Peyer's patch (tissue), 4 donors: Measurements from ENCODE around the gene CNOT10. TPM values are rescaled to one million over a fixed set of nuclear protein-coding genes. Genes with fewer than 3 reads are reported as not detected.
"Not testable (repeated sequence)": the region's sequence is repeated elsewhere in the genome, so short reads cannot be mapped to it uniquely, and the experiment has no call there.

ENCODE experiments used
- DNase-seq, 3 donors: peaks; one replicate each; pipeline ENCODE4 v3.0.0-alpha.2; 2017 to 2019
- H3K27ac ChIP-seq, 4 donors: fragments of 200-600 bp; sonication (generic); one replicate each; pipeline ENCODE4 v1.5.1; 2016 to 2019
- H3K27me3 ChIP-seq, 2 donors: fragments of 200-600 bp; sonication (generic); one replicate each; pipeline ENCODE4 v1.5.1; 2019
- H3K36me3 ChIP-seq, 3 donors: fragments of 200-600 bp; sonication (generic); one replicate each; pipeline ENCODE4 v1.5.1; 2016 to 2019
- H3K4me1 ChIP-seq, 4 donors: fragments of 200-600 bp; sonication (generic); one replicate each; pipeline ENCODE4 v1.5.1; 2016 to 2019
- H3K4me3 ChIP-seq, 4 donors: fragments of 200-600 bp; sonication (generic); 1 replicate in 3 of 4; 2 replicates in 1 of 4; pipeline ENCODE4 v1.5.1; 2016 to 2019; ENCODE audit warnings: mild to moderate bottlenecking in 1 of 4
- H3K9me3 ChIP-seq, 4 donors: fragments of 200-600 bp; sonication (generic); one replicate each; pipeline ENCODE4 v1.5.1; 2016 to 2019; ENCODE audit warnings: mild to moderate bottlenecking in 1 of 4
- CTCF ChIP-seq, 6 experiments: fragments of 450-650 bp in 4 of 6; fragments of 200-600 bp in 2 of 6; sonication (generic) in 1 of 6; IDR thresholded peaks; one replicate each; pipeline ENCODE4 v1.5.1; 2017 to 2019; ENCODE audit warnings: antibody characterized with exemption in 6 of 6, mild to moderate bottlenecking in 3 of 6, moderate library complexity in 1 of 6
- POLR2A ChIP-seq, 2 donors: fragments of 450-650 bp; IDR thresholded peaks; one replicate each; pipeline ENCODE4 v1.5.1; 2017; ENCODE audit warnings: antibody characterized with exemption in 2 of 2, mild to moderate bottlenecking in 2 of 2, moderate library complexity in 2 of 2
- total RNA-seq, 4 donors: library from RNA; depleted of rRNA; stranded (reverse); fragments of >200 nt; gene quantifications; one replicate each; pipeline ENCODE4 v1.1.0, GENCODE V29; 2016

The CNOT10 gene
- total RNA-seq, 4 donors from 2014 or later, result 22.8 to 46.3 (median 31.5) TPM

GRCh38 chr3:32664630-32665075, 20.3 kb upstream of the CNOT10 start:
- peak; percentile 12 to 70 (median 62) for TF ChIP-seq CTCF (IDR thresholded peaks at IDR 0.05)
- not testable (repeated sequence) for H3K9me3 ChIP-seq, H3K4me3 ChIP-seq, H3K27me3 ChIP-seq, H3K36me3 ChIP-seq, DNase-seq, H3K27ac ChIP-seq, H3K4me1 ChIP-seq

GRCh38 chr3:32667072-32667582, 17.9 kb upstream of the CNOT10 start:
- Histone ChIP-seq H3K9me3 (no peaks in the 10 kb centered on the region), H3K4me3 (no peak overlapping the region), H3K27me3 (no peaks in the 10 kb centered on the region), H3K4me1 (no peaks in the 10 kb centered on the region), H3K27ac (no peak overlapping the region), H3K36me3 (no peaks in the 10 kb centered on the region)
- no peak for DNase-seq
- TF ChIP-seq POLR2A (IDR thresholded peaks at IDR 0.05) (no peak), CTCF (IDR thresholded peaks at IDR 0.05) (no peak)

- DNase-seq, H3K9me3 ChIP-seq, H3K27ac ChIP-seq, H3K36me3 ChIP-seq, H3K4me3 ChIP-seq, H3K27me3 ChIP-seq, H3K4me1 ChIP-seq: not testable (repeated sequence)
Measured at GRCh38 chr3:32669226-32669625, 15.8 kb upstream of the CNOT10 start.

GRCh38 chr3:32673730-32674129, 11.3 kb upstream of the CNOT10 start:
- not testable (repeated sequence) for H3K4me3 ChIP-seq, H3K36me3 ChIP-seq, H3K4me1 ChIP-seq, H3K27me3 ChIP-seq, H3K27ac ChIP-seq, DNase-seq, H3K9me3 ChIP-seq

GRCh38 chr3:32675164-32675563, 9.8 kb upstream of the CNOT10 start:
- H3K4me3 ChIP-seq, result no peak overlapping the region
- TF ChIP-seq CTCF (IDR thresholded peaks at IDR 0.05) (no peak), POLR2A (IDR thresholded peaks at IDR 0.05) (no peak)

GRCh38 chr3:32675650-32676049, 9.3 kb upstream of the CNOT10 start:
- TF ChIP-seq POLR2A (IDR thresholded peaks at IDR 0.05) (no peak), CTCF (IDR thresholded peaks at IDR 0.05) (no peak)
- Histone ChIP-seq H3K36me3 (no peaks in the 10 kb centered on the region), H3K9me3 (no peaks in the 10 kb centered on the region)

More at GRCh38 chr3:32675164-32675563, 9.8 kb upstream of the CNOT10 start:
- Histone ChIP-seq H3K9me3 (no peaks in the 10 kb centered on the region), H3K4me1 (no peaks in the 10 kb centered on the region), H3K27me3 (no peaks in the 10 kb centered on the region), H3K27ac (no peak overlapping the region), H3K36me3 (no peaks in the 10 kb centered on the region)
- DNase-seq, result no peak

GRCh38 chr3:32681811-32682210, 3.2 kb upstream of the CNOT10 start:
- TF ChIP-seq POLR2A (IDR thresholded peaks at IDR 0.05), result no peak
- TF ChIP-seq CTCF (IDR thresholded peaks at IDR 0.05), result no peak
- Histone ChIP-seq H3K4me1 (peaks cover 0 to 13% (median 0%) of the 10 kb centered on the region in 4 donors), H3K4me3 (no peak overlapping the region)

More at GRCh38 chr3:32675650-32676049, 9.3 kb upstream of the CNOT10 start:
- Histone ChIP-seq H3K27ac (no peak overlapping the region), H3K27me3 (no peaks in the 10 kb centered on the region), H3K4me1 (no peaks in the 10 kb centered on the region), H3K4me3 (no peak overlapping the region)
- no peak for DNase-seq

More at GRCh38 chr3:32681811-32682210, 3.2 kb upstream of the CNOT10 start:
- H3K36me3 ChIP-seq, result no peaks in the 10 kb centered on the region
- DNase-seq, result no peak
- no peaks in the 10 kb centered on the region for H3K9me3 ChIP-seq
- H3K27me3 ChIP-seq, result no peaks in the 10 kb centered on the region
- H3K27ac ChIP-seq, result no peak overlapping the region
